ENCODE data around the gene SLC16A12. TPM values are rescaled to one million over a fixed set of nuclear protein-coding genes. Genes with fewer than 3 reads are reported as not detected.

Gene SLC16A12
- total and polyA plus RNA-seq, 2 of the 4 experiments (the other 2 are of a cell fraction) = 1.4 to 1.6 TPM

DNA sequence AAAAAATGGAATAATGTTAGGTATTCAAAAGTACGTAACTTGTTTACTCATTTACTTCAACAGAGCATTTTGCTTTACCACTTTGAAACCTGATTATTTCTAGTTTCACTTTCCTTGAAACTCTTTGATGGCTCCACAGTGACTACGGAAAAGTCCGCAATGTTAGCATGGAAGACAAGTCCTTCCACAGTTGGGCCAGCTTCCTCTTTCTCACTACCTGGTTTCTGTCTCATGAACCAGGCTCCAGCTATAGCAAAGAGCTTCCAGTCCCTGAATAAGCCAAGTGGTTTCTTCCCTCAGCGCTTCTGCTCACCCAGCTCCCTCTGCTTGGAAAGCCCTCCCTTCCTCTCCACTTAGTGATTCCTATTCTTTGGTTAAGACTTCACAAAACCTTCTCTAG, 44.8 kb upstream of the SLC16A12 start:
- Histone ChIP-seq H3K9me3 (ENCODE audit: control insufficient read depth, insufficient read depth, low read length) (0 out of 2 replicates have a peak, but pooled peaks cover 6% of the 10 kb centered on the region), H2AK5ac (ENCODE audit: low read depth, low read length) (no peak overlapping the region), H3K79me1 (ENCODE audit: low read depth in 1 of 2, low read length in 2 of 2) (no peaks in the 10 kb centered on the region), H3K9ac (ENCODE audit: low read depth, low read length) (no peak overlapping the region), H4K91ac (ENCODE audit: insufficient read depth, low read depth, low read length) (no peak overlapping the region), H3K27me3 (ENCODE audit: control insufficient read depth, insufficient read depth, low read length) (no peaks in the 10 kb centered on the region), H3K36me3 (ENCODE audit: control insufficient read depth, insufficient read depth, low read length) (no peaks in the 10 kb centered on the region), H3K18ac (ENCODE audit: low read depth, low read length) (no peak overlapping the region), H2AFZ (replicated peaks; ENCODE audit: low read length, poor library complexity) (no peak overlapping the region), H3K4me2 (ENCODE audit: low read depth, low read length) (no peak overlapping the region; the same call in 1 of the 2 replicates), H4K8ac (ENCODE audit: low read depth in 2 of 2, low read length in 2 of 2) (no peak overlapping the region), H2AK9ac (replicated peaks; ENCODE audit: low read depth, low read length, poor library complexity) (no peak overlapping the region), H4K5ac (ENCODE audit: low read depth, low read length) (no peak overlapping the region), H3K56ac (ENCODE audit: extremely low read depth, insufficient read depth, low read length) (no peak overlapping the region), H3K23ac (ENCODE audit: low read depth, low read length) (no peak overlapping the region), H2BK15ac (ENCODE audit: low read depth, low read length) (no peak overlapping the region), H3K4ac (ENCODE audit: low read depth, low read length) (no peak overlapping the region), H3K14ac (replicated peaks; ENCODE audit: low read depth, low read length) (no peak overlapping the region), H2BK5ac (ENCODE audit: low read depth, low read length, poor library complexity, severe bottlenecking) (no peak overlapping the region), H3K9me1 (ENCODE audit: insufficient read depth, low read length) (no peaks in the 10 kb centered on the region), H3K27ac (ENCODE audit: insufficient read depth, low read length) (no peak overlapping the region), H3K4me1 (ENCODE audit: control insufficient read depth, insufficient read depth, low read length) (no peaks in the 10 kb centered on the region), H3K4me3 (ENCODE audit: insufficient read depth, low read depth, low read length) (no peak overlapping the region), H2BK20ac (ENCODE audit: low read depth, low read length) (no peak overlapping the region), H4K20me1 (ENCODE audit: insufficient read depth, low read length) (no peaks in the 10 kb centered on the region), H2BK120ac (ENCODE audit: low read depth, low read length) (no peak overlapping the region)
- intact Hi-C loops (cut with micrococcal nuclease) (no loop called here), in situ Hi-C loops (cut with MboI; ENCODE audit: low sequenced_read_pairs) (no loop called here), dilution Hi-C loops (cut with HindIII; ENCODE audit: low sequenced_read_pairs, unreplicated experiment) (no loop called here)
- no TSS peak for BruUV-seq (replicated peaks)
- POLR2A ChIA-PET (ENCODE audit: unreplicated experiment) = no interaction called here
- WGBS, 2 experiments (ENCODE audit: extremely low coverage in 2 of 2, insufficient read length in 1 of 2) = 90% methylated on average over 2 of the region's 4 CpGs; no CpG with 5 or more reads in 1 of the 2 experiments
- CTCF ChIA-PET = no interaction called here
- TF ChIP-seq BHLHE40 (IDR thresholded peaks at IDR 0.05; ENCODE audit: low read depth, low read length) = no peak
- no peak for TF ChIP-seq MAZ (IDR thresholded peaks at IDR 0.05; ENCODE audit: borderline replicate concordance, low read depth, low read length)
- TF ChIP-seq CEBPB (IDR thresholded peaks at IDR 0.05; ENCODE audit: low read depth, low read length) = no peak
- TF ChIP-seq, protein P1, sequence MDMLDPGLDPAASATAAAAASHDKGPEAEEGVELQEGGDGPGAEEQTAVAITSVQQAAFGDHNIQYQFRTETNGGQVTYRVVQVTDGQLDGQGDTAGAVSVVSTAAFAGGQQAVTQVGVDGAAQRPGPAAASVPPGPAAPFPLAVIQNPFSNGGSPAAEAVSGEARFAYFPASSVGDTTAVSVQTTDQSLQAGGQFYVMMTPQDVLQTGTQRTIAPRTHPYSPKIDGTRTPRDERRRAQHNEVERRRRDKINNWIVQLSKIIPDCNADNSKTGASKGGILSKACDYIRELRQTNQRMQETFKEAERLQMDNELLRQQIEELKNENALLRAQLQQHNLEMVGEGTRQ (IDR thresholded peaks at IDR 0.05; ENCODE audit: low read depth, low read length) = no peak
- TF ChIP-seq MXI1 (IDR thresholded peaks at IDR 0.05; ENCODE audit: borderline replicate concordance, low read depth, low read length) = no peak
- TF ChIP-seq NFE2L2 (IDR thresholded peaks at IDR 0.05; ENCODE audit: low read depth, low read length) = no peak
- TF ChIP-seq RCOR1 (IDR thresholded peaks at IDR 0.05; ENCODE audit: insufficient replicate concordance, low read length) = no peak
- TF ChIP-seq RFX5 (IDR thresholded peaks at IDR 0.05; ENCODE audit: low read depth, low read length) = no peak
- TF ChIP-seq FOS (IDR thresholded peaks at IDR 0.05; ENCODE audit: low read depth, low read length) = no peak
- ATAC-seq (ENCODE audit: low read depth) (no peak), DNase-seq (no peak)

Data from IMR-90 (cell line).